Fibroblast of skin of abdomen (primary cell): Measurements from ENCODE around the gene EBLN1. TPM values are rescaled to one million over a fixed set of nuclear protein-coding genes. Genes with fewer than 3 reads are reported as not detected.

Source experiments
- DNase-seq: peaks from one replicate; pipeline ENCODE4 v3.0.0-alpha.2; 2013
- polyA plus RNA-seq, 2 experiments: library from polyadenylated mRNA; unstranded; fragments of 120-200 nt; gene quantifications; one replicate each; pipeline ENCODE4 v1.2.1, GENCODE V29; 2013; ENCODE audit not compliant: insufficient read length in 2 of 2

EBLN1 gene
- polyA plus RNA-seq (2013, experiment 1 of 2; ENCODE audit: insufficient read length) = not detected
- not detected for polyA plus RNA-seq (2013, experiment 2 of 2; ENCODE audit: insufficient read length)

DNA sequence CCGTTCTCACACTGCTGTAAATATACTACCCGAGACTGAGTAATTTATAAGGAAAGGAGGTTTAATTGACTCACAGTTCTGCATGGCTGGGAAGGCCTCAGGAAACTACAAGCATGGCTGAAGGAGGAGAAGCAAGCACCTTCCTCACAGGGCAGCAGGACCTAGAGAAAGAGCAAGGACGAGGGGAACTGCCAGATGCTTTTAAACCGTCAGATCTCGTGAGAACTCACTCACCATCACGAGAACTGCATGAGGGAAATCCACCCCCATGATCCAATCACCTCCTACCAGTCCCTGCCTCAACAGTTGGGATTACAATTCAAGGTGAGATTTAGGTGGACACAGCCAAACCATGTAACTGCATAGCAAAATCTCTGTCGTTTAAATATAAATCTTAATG lies at the start of gene EBLN1:
Gene EBLN1 (minus strand): TSS at position 174 of the 400 bp plus-strand sequence. CDS start 8,032 bp downstream, outside the sequence.
- DNase-seq = no peak

- DNase-seq = no peak
Measured at GRCh38 chr10:22265839-22266537, 48.2 kb upstream of the EBLN1 start.

- no peak for DNase-seq
Measured at GRCh38 chr10:22263106-22263505, 45.3 kb upstream of the EBLN1 start.

GRCh38 chr10:22259280-22259679 lies 41.5 kb upstream of the EBLN1 start:
- DNase-seq = no peak

- no peak for DNase-seq
Measured at GRCh38 chr10:22258471-22258870, 40.7 kb upstream of the EBLN1 start.

GRCh38 chr10:22253580-22253882 lies 35.7 kb upstream of the EBLN1 start:
- DNase-seq = no peak

DNA sequence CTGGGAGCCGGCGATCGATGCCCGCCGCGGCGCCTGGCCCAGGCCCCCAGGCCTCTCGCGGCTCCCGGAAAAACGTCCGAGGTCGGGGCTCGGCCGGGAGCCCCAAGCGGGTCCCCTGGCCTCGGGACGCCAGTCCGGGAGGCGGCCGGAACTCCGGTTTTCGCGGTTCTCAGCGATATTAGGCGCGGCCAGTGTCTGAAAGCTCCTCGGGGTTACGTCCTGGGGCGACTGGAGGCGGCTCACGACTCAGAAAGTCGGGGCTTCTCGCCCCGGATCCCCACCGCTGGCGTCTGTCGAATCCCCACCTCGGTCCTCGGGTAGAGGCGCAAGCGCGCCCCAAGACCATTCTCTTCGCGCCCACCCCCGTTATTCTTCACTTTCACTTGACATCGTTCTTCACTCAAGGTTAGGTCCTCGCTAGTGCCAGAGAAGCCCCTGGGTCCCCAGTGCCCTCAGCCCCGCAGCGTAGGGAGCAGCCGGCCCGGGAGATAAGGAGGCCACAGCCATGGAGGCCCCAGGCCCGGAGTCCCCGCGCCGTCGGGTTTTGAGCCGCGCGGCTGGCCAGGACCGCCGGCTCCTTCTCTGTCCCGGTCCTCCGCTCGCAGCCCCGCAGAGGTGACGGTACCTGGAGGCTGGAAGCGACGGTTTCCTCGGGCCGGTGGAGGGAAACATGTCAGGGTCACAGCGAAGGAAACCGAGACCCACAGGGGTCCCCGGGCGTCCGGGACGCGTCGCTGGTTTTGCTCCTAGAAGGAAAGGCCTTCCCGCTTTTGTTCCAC lies 35.2 kb upstream of the EBLN1 start:
- DNase-seq = peak; percentile 9

DNA sequence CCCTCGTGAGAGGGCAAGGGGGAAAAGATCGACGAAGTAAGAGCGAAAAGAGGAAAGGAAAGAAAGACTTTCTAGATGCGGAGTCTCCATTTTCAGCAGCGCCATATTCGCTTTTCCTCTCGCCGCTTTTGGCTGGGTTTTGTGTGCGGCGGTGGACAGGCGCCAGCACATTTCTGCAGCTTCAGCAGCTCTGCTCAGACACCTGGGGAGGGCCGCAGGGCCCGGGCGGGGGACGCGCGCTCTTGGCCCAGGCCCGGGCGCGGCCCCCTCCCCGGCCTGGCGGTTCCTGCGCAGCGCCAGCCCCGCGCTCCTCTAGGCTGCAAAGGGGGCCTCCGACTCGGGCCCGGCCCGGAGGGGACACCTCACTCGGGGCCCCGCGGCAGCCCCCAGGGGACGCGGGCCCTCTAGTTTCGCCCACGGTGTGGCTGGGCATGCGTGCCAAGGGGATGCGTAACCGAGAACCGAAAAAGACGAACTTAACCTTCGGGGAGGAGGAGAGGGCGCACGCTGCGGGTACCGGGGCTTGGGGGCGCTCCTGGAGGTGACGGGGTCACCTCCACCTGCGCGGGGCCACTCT lies 34.5 kb upstream of the EBLN1 start:
- DNase-seq = peak; percentile 49

- DNase-seq = peak; percentile 44
Measured at GRCh38 chr10:22251751-22252223, 34.0 kb upstream of the EBLN1 start.

- no peak for DNase-seq
Measured at GRCh38 chr10:22250897-22251660, 33.3 kb upstream of the EBLN1 start.

DNA sequence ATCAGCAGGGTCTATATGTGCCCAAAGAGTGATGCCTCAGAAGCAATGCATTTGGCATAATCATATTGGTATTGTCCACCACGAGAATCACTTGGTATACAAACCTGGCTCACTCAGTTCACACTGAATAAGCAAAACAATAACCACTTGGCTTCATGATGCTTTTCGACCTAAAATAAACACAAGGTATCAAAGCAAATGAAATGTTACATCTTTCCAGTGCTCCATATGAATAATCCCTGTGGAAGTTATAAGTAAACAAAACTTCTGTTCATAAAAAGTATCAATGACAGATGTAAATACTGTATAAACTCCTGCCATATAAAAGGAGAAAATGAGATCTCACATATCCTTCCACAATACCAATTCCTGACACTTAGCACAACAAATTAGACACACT lies 29.8 kb upstream of the EBLN1 start:
- DNase-seq = no peak

GRCh38 chr10:22246680-22247391 lies 29.0 kb upstream of the EBLN1 start:
- peak; percentile 58 for DNase-seq

DNA sequence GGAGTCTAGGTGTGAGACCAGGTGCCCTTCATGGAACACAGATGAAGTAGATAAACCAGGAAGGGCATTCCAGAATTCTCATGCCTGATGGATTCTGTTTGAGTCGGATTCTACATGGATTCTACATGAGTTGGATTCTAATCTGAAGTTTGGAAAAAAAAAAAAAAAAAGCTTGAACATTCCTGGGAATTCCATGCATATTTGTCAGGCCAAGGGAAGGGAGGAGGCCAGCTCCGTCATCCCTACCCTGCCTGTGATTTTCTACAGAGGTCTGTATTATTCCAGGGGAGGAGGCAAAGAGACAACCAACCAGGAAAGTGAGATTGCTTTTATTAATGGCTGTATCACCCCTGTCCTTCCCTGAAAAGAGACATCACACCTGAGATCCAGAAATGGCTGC lies 27.8 kb upstream of the EBLN1 start:
- peak; percentile 62 for DNase-seq

DNA sequence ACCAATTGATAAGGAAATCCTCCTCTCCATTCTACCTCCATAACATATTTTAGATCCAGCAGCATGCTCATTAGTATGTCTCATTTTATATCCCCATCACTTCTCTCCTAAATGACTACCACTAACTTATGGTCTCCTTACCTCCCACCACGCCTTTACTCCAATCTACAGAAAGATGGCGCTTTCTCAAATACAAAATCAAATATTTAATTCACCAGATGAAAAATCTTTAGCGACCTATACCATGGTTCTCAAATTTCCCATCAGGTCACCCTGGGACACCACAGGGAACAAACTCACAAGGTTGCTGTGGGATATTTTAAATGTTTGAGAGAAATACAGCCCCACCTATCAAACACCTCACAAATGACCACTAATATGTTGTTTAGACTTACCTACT lies 27.0 kb upstream of the EBLN1 start:
- no peak for DNase-seq

DNA sequence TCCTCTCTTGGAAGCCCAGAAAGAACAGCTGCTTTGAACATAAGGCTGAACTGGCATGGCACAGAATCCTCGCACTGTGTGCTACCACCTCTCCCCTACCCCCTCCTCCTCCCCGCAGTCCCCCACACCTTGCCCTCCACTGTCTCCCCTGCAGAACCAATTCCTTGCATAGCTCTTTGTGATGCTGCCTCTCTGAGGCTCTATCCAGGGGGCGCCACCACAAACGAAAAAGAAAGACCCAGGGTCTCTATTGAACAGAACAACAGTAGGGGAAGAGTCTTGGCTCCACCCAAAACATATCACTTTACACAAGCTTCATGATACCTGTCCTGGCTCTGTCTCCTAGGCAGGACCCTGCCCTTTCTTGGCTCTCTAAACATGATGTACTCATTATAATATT lies 26.2 kb upstream of the EBLN1 start:
- DNase-seq = no peak

- DNase-seq = no peak
Measured at GRCh38 chr10:22243321-22243720, 25.5 kb upstream of the EBLN1 start.

DNA sequence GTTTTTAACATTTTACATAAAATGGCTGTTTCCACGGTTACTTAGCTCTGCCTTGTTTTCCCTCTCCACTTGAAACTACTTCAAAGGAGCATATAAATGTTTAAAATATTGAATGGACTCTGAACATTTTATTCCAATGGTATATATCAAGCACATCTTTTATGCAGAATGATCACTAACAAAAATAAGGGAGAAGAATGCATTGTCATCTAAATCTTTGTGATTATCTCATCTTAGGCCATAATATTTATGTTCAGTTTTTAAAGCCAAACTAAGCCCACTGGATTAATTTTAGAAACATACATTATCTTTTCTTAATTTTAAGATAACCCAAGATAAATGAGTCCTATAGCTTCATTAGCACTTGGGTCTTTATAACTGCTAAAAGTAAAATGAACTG lies 13.4 kb upstream of the EBLN1 start:
- no peak for DNase-seq

- DNase-seq = peak; percentile 54
Measured at GRCh38 chr10:22230158-22230833, 12.5 kb upstream of the EBLN1 start.

- no peak for DNase-seq
Measured at GRCh38 chr10:22229802-22230157, 12.0 kb upstream of the EBLN1 start.

DNA sequence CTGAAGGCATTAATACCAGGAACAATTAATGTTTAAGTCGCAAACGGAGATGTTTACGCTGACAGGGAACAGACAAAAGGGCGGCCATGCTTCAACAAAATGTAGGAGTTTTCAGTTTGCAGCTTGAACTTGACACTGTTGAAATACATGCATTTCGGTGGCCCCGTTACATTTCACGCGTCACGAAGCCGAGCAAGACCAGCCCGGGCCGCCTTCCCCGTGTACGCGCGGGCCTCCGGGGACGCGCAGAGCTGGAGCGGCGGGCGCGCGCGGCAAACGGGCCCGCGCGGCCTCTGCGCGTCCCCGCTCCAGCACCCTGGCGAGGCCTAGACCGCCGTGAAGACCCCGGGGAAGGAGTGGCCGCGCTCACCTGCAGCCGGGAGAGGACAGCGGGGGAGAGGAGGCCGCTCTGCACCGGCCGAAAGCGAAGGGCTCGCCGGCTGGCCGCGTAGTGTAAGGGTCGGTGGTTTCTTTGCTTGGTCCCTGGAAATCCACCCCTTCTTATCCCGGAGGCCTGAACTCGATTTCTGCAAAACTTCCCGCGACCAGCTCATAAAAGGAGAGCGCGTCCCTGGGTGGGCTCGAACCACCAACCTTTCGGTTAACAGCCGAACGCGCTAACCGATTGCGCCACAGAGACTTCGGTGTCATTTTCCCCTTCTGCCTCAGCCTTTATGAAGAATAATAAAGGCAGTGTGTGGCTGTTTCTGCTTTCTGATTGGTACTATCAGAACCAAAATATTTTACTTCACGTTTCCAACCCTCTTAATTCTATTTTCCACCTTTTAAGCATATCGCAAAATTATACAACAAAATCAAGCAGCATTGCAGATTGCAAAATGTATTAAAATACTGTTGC lies 11.4 kb upstream of the EBLN1 start:
- peak; percentile 95 for DNase-seq
